HG02759 (cell line): ENCODE results near the gene CSF1R.
"Not testable (repeated sequence)": the region's sequence is repeated elsewhere in the genome, so short reads cannot be mapped to it uniquely, and the experiment has no call there.

Source experiments
- ATAC-seq: cut with Tn5 transposase; IDR thresholded peaks from one replicate; pipeline ENCODE4 v1.9.1; 2021; ENCODE audit warnings: mild to moderate bottlenecking, moderate library complexity; ENCODE audit not compliant: unreplicated experiment

CSF1R gene

GRCh38 chr5:150033334-150033733, 53.0 kb downstream of the CSF1R start:
- ATAC-seq: no peak

GRCh38 chr5:150028047-150028446, 58.3 kb downstream of the CSF1R start:
- ATAC-seq: not testable (repeated sequence)

GRCh38 chr5:150026682-150027172, 59.6 kb downstream of the CSF1R start:
- ATAC-seq: no peak

- ATAC-seq: no peak
Measured at GRCh38 chr5:150024346-150024984, 61.9 kb downstream of the CSF1R start.

- no peak for ATAC-seq
Measured at GRCh38 chr5:150023136-150023535, 63.2 kb downstream of the CSF1R start.

- no peak for ATAC-seq
Measured at GRCh38 chr5:150022681-150023080, 63.7 kb downstream of the CSF1R start.

GRCh38 chr5:150022158-150022531, 64.2 kb downstream of the CSF1R start:
- ATAC-seq: no peak

- no peak for ATAC-seq
Measured at GRCh38 chr5:150021491-150022157, 64.7 kb downstream of the CSF1R start.

GRCh38 chr5:150020249-150020648, 66.1 kb downstream of the CSF1R start:
- ATAC-seq: no peak

- ATAC-seq: no peak
Measured at GRCh38 chr5:150017226-150018005, 68.9 kb downstream of the CSF1R start.

- no peak for ATAC-seq
Measured at GRCh38 chr5:150016537-150016936, 69.8 kb downstream of the CSF1R start.

- no peak for ATAC-seq
Measured at GRCh38 chr5:150015415-150015814, 70.9 kb downstream of the CSF1R start.

GRCh38 chr5:150014456-150014855, 71.9 kb downstream of the CSF1R start:
- no peak for ATAC-seq

- no peak for ATAC-seq
Measured at GRCh38 chr5:150013931-150014330, 72.4 kb downstream of the CSF1R start.

- ATAC-seq: no peak
Measured at GRCh38 chr5:150009671-150010387, 76.5 kb downstream of the CSF1R start.

- ATAC-seq: no peak
Measured at GRCh38 chr5:150007050-150007449, 79.3 kb downstream of the CSF1R start.

GRCh38 chr5:150006318-150006717, 80.0 kb downstream of the CSF1R start:
- ATAC-seq: no peak
